CD14-positive monocyte (primary cell): Measurements from ENCODE around the gene RNU6-7. TPM values are rescaled to one million over a fixed set of nuclear protein-coding genes. Genes with fewer than 3 reads are reported as not detected.

Experiments used
- DNase-seq, 3 donors: peaks; one replicate each; pipeline ENCODE4 v3.0.0-alpha.2; 2011 to 2022
- H2AFZ ChIP-seq: 2 replicates; pipeline ENCODE4 v1.6.0; 2012; ENCODE audit warnings: mild to moderate bottlenecking, low read depth, low read length, inconsistent platforms; ENCODE audit not compliant: insufficient read depth, poor library complexity, severe bottlenecking
- H3K27ac ChIP-seq, 2 donors: 1 replicate in 1 of 2; 2 replicates in 1 of 2; pipeline ENCODE4 v1.5.1; 2012 to 2013; ENCODE audit warnings: low read length in 2 of 2, control low read depth in 1 of 2, inconsistent platforms in 1 of 2, low read depth in 1 of 2, mild to moderate bottlenecking in 1 of 2
- H3K27me3 ChIP-seq, 2 donors: one replicate each; pipeline versions ENCODE4 v1.6.0 to v1.6.1; 2011 to 2013; ENCODE audit warnings: low read length in 2 of 2; ENCODE audit not compliant: control insufficient read depth in 2 of 2, insufficient read depth in 2 of 2
- H3K36me3 ChIP-seq, 2 donors: replicated peaks in 1 of 2; 1 replicate in 1 of 2; 2 replicates in 1 of 2; pipeline versions ENCODE4 v1.5.1 to v1.6.1; 2012 to 2013; ENCODE audit warnings: low read length in 2 of 2, control low read depth in 1 of 2, inconsistent platforms in 1 of 2, mild to moderate bottlenecking in 1 of 2; ENCODE audit not compliant: insufficient read depth in 2 of 2, control insufficient read depth in 1 of 2
- H3K4me1 ChIP-seq, 2 donors: 1 replicate in 1 of 2; 2 replicates in 1 of 2; pipeline versions ENCODE4 v1.5.1 to v1.6.1; 2012 to 2013; ENCODE audit warnings: low read length in 2 of 2, control low read depth in 1 of 2, inconsistent platforms in 1 of 2, mild to moderate bottlenecking in 1 of 2, moderate library complexity in 1 of 2; ENCODE audit not compliant: insufficient read depth in 2 of 2, control insufficient read depth in 1 of 2
- H3K4me2 ChIP-seq: replicated peaks from 2 replicates; pipeline ENCODE3; 2012; ENCODE audit warnings: low read length, moderate library complexity, mild to moderate bottlenecking; ENCODE audit not compliant: poor library complexity, severe bottlenecking; ENCODE audit errors: extremely low read depth
- H3K4me3 ChIP-seq, 3 experiments: fragments of 200-600 bp in 1 of 3; sonication (generic) in 1 of 3; replicated peaks in 1 of 3; 1 replicate in 2 of 3; 2 replicates in 1 of 3; pipeline ENCODE4 v1.5.1; 2011 to 2013; ENCODE audit warnings: low read length in 3 of 3, mild to moderate bottlenecking in 3 of 3, control low read depth in 2 of 3, low read depth in 2 of 3, inconsistent platforms in 1 of 3, moderate library complexity in 1 of 3
- H3K79me2 ChIP-seq: 2 replicates; pipeline ENCODE4 v1.6.0; 2012; ENCODE audit warnings: mild to moderate bottlenecking, control low read depth, inconsistent platforms, low read length, moderate library complexity; ENCODE audit not compliant: insufficient read depth
- H3K9ac ChIP-seq: 2 replicates; pipeline ENCODE4 v1.6.0; 2017; ENCODE audit warnings: low read length, mild to moderate bottlenecking; ENCODE audit not compliant: insufficient read depth, poor library complexity, severe bottlenecking
- H3K9me3 ChIP-seq, 2 donors: replicated peaks in 1 of 2; 1 replicate in 1 of 2; 2 replicates in 1 of 2; pipeline versions ENCODE4 v1.5.1 to v1.6.1; 2012 to 2013; ENCODE audit warnings: low read length in 2 of 2, control low read depth in 1 of 2; ENCODE audit not compliant: control insufficient read depth in 1 of 2, insufficient read depth in 1 of 2
- H4K20me1 ChIP-seq: 2 replicates; pipeline ENCODE4 v1.6.0; 2012; ENCODE audit warnings: mild to moderate bottlenecking, low read length, control low read depth, moderate library complexity; ENCODE audit not compliant: insufficient read depth
- H3K27ac Mint-ChIP-seq, 7 donors: one replicate each; pipeline ENCODE4 v1.8.0; 2020; ENCODE audit warnings: mild to moderate bottlenecking in 7 of 7, mixed read lengths in 7 of 7, moderate library complexity in 6 of 7, inconsistent platforms in 2 of 7
- H3K27me3 Mint-ChIP-seq, 3 donors: one replicate each; pipeline ENCODE4 v1.8.0; 2021 to 2022; ENCODE audit warnings: low read depth in 3 of 3, mild to moderate bottlenecking in 3 of 3, mixed read lengths in 3 of 3, moderate library complexity in 3 of 3, inconsistent platforms in 1 of 3
- H3K36me3 Mint-ChIP-seq, 2 donors: one replicate each; pipeline ENCODE4 v1.8.0; 2020; ENCODE audit warnings: mixed read lengths in 2 of 2, inconsistent platforms in 1 of 2, mild to moderate bottlenecking in 1 of 2
- H3K4me1 Mint-ChIP-seq: one replicate; pipeline ENCODE4 v1.8.0; 2020; ENCODE audit warnings: mild to moderate bottlenecking, mixed read lengths
- H3K4me3 Mint-ChIP-seq, 2 donors: one replicate each; pipeline ENCODE4 v1.8.0; 2020; ENCODE audit warnings: mild to moderate bottlenecking in 2 of 2, mixed read lengths in 2 of 2, moderate library complexity in 1 of 2
- H3K9me3 Mint-ChIP-seq, 7 donors: one replicate each; pipeline ENCODE4 v1.8.0; 2020 to 2022; ENCODE audit warnings: mixed read lengths in 7 of 7, mild to moderate bottlenecking in 6 of 7, moderate library complexity in 6 of 7, inconsistent platforms in 2 of 7
- CTCF ChIP-seq: fragments of 200-600 bp; IDR thresholded peaks from one replicate; pipeline ENCODE4 v1.8.0; 2022; ENCODE audit warnings: antibody characterized with exemption, mild to moderate bottlenecking
- whole genome bisulfite sequencing: methylation state at CpG from one replicate; pipeline ENCODE4 v1.1.5; 2013; ENCODE audit warnings: missing lambda C conversion rate; ENCODE audit not compliant: insufficient coverage; 5-methylcytosine and 5-hydroxymethylcytosine counted together
- intact Hi-C, 2 donors: fragments of 100-400 bp; cut with micrococcal nuclease; formaldehyde crosslinking; loops; one replicate each; pipeline versions ENCODE4 v1.15.0 to v1.15.1; 2023
- polyA plus RNA-seq, 3 donors: library from polyadenylated mRNA; depleted of rRNA in 1 of 3; unstranded in 2 of 3; stranded (reverse) in 1 of 3; fragments of 300-500 nt in 2 of 3; fragments of >200 nt in 1 of 3; fragmentation: Illumina TruSeq in 2 of 3; gene quantifications; 1 replicate in 2 of 3; 2 replicates in 1 of 3; pipeline ENCODE4 v1.2.3, GENCODE V29; 2012 to 2021

RNU6-7 gene
- polyA plus RNA-seq, 3 donors, result not detected

- WGBS, result no CpG with 5 or more reads among the region's 1 CpG
- H3K36me3 ChIP-seq, result no peaks in the 10 kb centered on the region
- Mint-ChIP-seq H3K27me3 (no peaks in the 10 kb centered on the region), H3K4me1 (no peaks in the 10 kb centered on the region), H3K4me3 (no peak overlapping the region), H3K9me3 (peaks cover 0 to 5% (median 0%) of the 10 kb centered on the region in 7 donors), H3K36me3 (no peaks in the 10 kb centered on the region), H3K27ac (no peak overlapping the region)
- H3K4me3 ChIP-seq, result no peak overlapping the region
- no peak overlapping the region for H2AFZ ChIP-seq
- H4K20me1 ChIP-seq, result no peaks in the 10 kb centered on the region
- no peaks in the 10 kb centered on the region for H3K4me1 ChIP-seq
- H3K9me3 ChIP-seq, result no peaks in the 10 kb centered on the region
- H3K79me2 ChIP-seq, result no peaks in the 10 kb centered on the region
- no peak for TF ChIP-seq CTCF
- H3K9ac ChIP-seq, result no peak overlapping the region
- no peak overlapping the region for H3K4me2 ChIP-seq
- H3K27ac ChIP-seq, result no peak overlapping the region
- H3K27me3 ChIP-seq, result no peaks in the 10 kb centered on the region
- DNase-seq, result no peak
- intact Hi-C loops, result no loop called here
Observed at GRCh38 chr14:32166924-32167323, 34.9 kb upstream of the RNU6-7 start.

DNA sequence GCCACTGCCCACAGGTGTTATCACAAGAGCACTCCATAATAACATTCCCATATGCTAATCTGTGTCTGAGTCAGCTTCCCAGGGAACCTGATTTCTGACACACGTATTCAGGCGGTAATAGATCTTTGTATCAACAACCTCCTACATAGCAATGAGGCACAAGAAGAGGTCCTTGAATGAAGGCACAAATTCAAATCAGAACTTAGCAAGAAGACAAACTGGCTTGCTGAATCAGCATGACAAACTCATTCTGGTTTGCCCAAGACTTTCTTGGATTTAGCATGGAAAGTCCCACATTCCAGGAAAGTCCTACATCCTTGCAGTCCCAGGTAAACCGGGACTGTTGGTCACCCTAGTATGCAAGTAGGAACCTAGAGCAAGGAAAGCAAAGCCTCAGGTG lies 33.9 kb upstream of the RNU6-7 start:
- Mint-ChIP-seq H3K4me1 (no peaks in the 10 kb centered on the region), H3K9me3 (peaks cover 0 to 5% (median 0%) of the 10 kb centered on the region in 7 donors)
- no peak for TF ChIP-seq CTCF

More for the DNA sequence above, 33.9 kb upstream of the RNU6-7 start:
- Mint-ChIP-seq H3K4me3 (no peak overlapping the region), H3K27me3 (peaks cover 0 to 2% (median 0%) of the 10 kb centered on the region in 3 donors), H3K27ac (no peak overlapping the region), H3K36me3 (no peaks in the 10 kb centered on the region)
- H3K27ac ChIP-seq, result no peak overlapping the region
- no peak overlapping the region for H3K4me2 ChIP-seq
- H3K4me1 ChIP-seq, result no peaks in the 10 kb centered on the region
- no peaks in the 10 kb centered on the region for H4K20me1 ChIP-seq
- no peaks in the 10 kb centered on the region for H3K79me2 ChIP-seq
- no peak overlapping the region for H3K4me3 ChIP-seq
- no peak overlapping the region for H3K9ac ChIP-seq
- H3K36me3 ChIP-seq, result no peaks in the 10 kb centered on the region
- intact Hi-C loops, result no loop called here
- H2AFZ ChIP-seq, result no peak overlapping the region
- no peaks in the 10 kb centered on the region for H3K27me3 ChIP-seq
- DNase-seq, result no peak
- 92% methylated on average over 2 of the region's 3 CpGs for WGBS
- no peaks in the 10 kb centered on the region for H3K9me3 ChIP-seq
